ENCODE measurements around the gene NQO2. TPM values are rescaled to one million over a fixed set of nuclear protein-coding genes. Genes with fewer than 3 reads are reported as not detected.

NQO2 gene
- total RNA-seq = 14.6 and 19.7 TPM in 2 replicates

GRCh38 chr6:2999618-3000557 lies at the start of gene NQO2:
Gene NQO2, plus strand, starts transcription at chr6:2999894. Its CDS starts 6,659 bp downstream, at chr6:3006553.

GRCh38 chr6:2971420-2972218 lies 28.1 kb upstream of the NQO2 start, which contains the start of gene SERPINB6:
Gene SERPINB6, minus strand, starts transcription at chr6:2971567. Its CDS starts 12,235 bp downstream, at chr6:2959332.

GRCh38 chr6:3068329-3069214 lies 68.9 kb downstream of the NQO2 start, which contains the start of gene RIPK1:
Gene RIPK1, plus strand, starts transcription at chr6:3068494. Its CDS starts 8,330 bp downstream, at chr6:3076824.

Other genes with a start within 250 kb of the NQO2 start
- gene MYLK4, start 249.0 kb upstream of the NQO2 start, total RNA-seq = 0.60 and 0.87 TPM in 2 replicates
- 43.5 and 50.3 TPM in 2 replicates for gene WRNIP1, start 234.5 kb upstream of the NQO2 start, total RNA-seq
- 12.8 and 24.2 TPM in 2 replicates for gene SERPINB1, start 158.0 kb upstream of the NQO2 start, total RNA-seq
- 102 and 139 TPM in 2 replicates for gene SERPINB9, start 96.6 kb upstream of the NQO2 start, total RNA-seq
- 96.1 and 114 TPM in 2 replicates for gene SERPINB6, start 28.3 kb upstream of the NQO2 start, total RNA-seq
- 27.5 and 27.6 TPM in 2 replicates for gene RIPK1, start 68.6 kb downstream of the NQO2 start, total RNA-seq
- 9.3 and 11.0 TPM in 2 replicates for gene BPHL, start 118.8 kb downstream of the NQO2 start, total RNA-seq
- 26.1 and 36.0 TPM in 2 replicates for gene TUBB2A, start 157.7 kb downstream of the NQO2 start, total RNA-seq
- 0.60 and 1.6 TPM in 2 replicates for gene TUBB2B, start 227.8 kb downstream of the NQO2 start, total RNA-seq

Measured in dermis lymphatic vessel endothelial cell (primary cell).